ENCODE measurements around the gene CYREN. TPM values are rescaled to one million over a fixed set of nuclear protein-coding genes. Genes with fewer than 3 reads are reported as not detected.

Gene CYREN
- total and polyA plus RNA-seq, 9 of the 15 experiments (the other 6 are each of a cell fraction or from before 2014, with no cell fraction given) = 13.9 to 108 (median 88.8) TPM

- TF ChIP-seq BCLAF1 (IDR thresholded peaks at IDR 0.05; ENCODE audit: borderline replicate concordance in 1 of 2, control insufficient read depth in 1 of 2, low read depth in 2 of 2, low read length in 1 of 2) = peak in 1 of 2 experiments; percentile 98; a peak in 2 of 4 replicates
- TF ChIP-seq DPF2 (IDR thresholded peaks at IDR 0.05) = peak; percentile 53; the same call in 1 of the 2 replicates
- 0 out of 4 replicates have a peak, but pooled peaks of 1 of the 2 experiments have one; percentile 30 for TF ChIP-seq CSDE1 (IDR thresholded peaks at IDR 0.05)
- TF ChIP-seq TGIF2 (CRISPR knock-in tag; IDR thresholded peaks at IDR 0.05) = peak; percentile 16; the same call in 1 of the 2 replicates
- TF ChIP-seq, protein P1, sequence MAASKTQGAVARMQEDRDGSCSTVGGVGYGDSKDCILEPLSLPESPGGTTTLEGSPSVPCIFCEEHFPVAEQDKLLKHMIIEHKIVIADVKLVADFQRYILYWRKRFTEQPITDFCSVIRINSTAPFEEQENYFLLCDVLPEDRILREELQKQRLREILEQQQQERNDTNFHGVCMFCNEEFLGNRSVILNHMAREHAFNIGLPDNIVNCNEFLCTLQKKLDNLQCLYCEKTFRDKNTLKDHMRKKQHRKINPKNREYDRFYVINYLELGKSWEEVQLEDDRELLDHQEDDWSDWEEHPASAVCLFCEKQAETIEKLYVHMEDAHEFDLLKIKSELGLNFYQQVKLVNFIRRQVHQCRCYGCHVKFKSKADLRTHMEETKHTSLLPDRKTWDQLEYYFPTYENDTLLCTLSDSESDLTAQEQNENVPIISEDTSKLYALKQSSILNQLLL (CRISPR knock-in tag; IDR thresholded peaks at IDR 0.05; ENCODE audit: borderline replicate concordance) = no peak
- TF ChIP-seq, protein P2, sequence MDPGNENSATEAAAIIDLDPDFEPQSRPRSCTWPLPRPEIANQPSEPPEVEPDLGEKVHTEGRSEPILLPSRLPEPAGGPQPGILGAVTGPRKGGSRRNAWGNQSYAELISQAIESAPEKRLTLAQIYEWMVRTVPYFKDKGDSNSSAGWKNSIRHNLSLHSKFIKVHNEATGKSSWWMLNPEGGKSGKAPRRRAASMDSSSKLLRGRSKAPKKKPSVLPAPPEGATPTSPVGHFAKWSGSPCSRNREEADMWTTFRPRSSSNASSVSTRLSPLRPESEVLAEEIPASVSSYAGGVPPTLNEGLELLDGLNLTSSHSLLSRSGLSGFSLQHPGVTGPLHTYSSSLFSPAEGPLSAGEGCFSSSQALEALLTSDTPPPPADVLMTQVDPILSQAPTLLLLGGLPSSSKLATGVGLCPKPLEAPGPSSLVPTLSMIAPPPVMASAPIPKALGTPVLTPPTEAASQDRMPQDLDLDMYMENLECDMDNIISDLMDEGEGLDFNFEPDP (CRISPR knock-in tag; IDR thresholded peaks at IDR 0.05) = peak; percentile 86; the same call in 1 of the 2 replicates
- TF ChIP-seq BRD4 (IDR thresholded peaks at IDR 0.05) = peak; percentile 86; the same call in 1 of the 2 replicates
- TF ChIP-seq CTBP1 (IDR thresholded peaks at IDR 0.05; ENCODE audit: borderline replicate concordance) = peak; percentile 95
- no peak for TF ChIP-seq HNRNPUL1 (IDR thresholded peaks at IDR 0.05; ENCODE audit: low read length)
- TF ChIP-seq SP1 (CRISPR knock-in tag; IDR thresholded peaks at IDR 0.05) = peak; percentile 97
- TF ChIP-seq, protein P3, sequence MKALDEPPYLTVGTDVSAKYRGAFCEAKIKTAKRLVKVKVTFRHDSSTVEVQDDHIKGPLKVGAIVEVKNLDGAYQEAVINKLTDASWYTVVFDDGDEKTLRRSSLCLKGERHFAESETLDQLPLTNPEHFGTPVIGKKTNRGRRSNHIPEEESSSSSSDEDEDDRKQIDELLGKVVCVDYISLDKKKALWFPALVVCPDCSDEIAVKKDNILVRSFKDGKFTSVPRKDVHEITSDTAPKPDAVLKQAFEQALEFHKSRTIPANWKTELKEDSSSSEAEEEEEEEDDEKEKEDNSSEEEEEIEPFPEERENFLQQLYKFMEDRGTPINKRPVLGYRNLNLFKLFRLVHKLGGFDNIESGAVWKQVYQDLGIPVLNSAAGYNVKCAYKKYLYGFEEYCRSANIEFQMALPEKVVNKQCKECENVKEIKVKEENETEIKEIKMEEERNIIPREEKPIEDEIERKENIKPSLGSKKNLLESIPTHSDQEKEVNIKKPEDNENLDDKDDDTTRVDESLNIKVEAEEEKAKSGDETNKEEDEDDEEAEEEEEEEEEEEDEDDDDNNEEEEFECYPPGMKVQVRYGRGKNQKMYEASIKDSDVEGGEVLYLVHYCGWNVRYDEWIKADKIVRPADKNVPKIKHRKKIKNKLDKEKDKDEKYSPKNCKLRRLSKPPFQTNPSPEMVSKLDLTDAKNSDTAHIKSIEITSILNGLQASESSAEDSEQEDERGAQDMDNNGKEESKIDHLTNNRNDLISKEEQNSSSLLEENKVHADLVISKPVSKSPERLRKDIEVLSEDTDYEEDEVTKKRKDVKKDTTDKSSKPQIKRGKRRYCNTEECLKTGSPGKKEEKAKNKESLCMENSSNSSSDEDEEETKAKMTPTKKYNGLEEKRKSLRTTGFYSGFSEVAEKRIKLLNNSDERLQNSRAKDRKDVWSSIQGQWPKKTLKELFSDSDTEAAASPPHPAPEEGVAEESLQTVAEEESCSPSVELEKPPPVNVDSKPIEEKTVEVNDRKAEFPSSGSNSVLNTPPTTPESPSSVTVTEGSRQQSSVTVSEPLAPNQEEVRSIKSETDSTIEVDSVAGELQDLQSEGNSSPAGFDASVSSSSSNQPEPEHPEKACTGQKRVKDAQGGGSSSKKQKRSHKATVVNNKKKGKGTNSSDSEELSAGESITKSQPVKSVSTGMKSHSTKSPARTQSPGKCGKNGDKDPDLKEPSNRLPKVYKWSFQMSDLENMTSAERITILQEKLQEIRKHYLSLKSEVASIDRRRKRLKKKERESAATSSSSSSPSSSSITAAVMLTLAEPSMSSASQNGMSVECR (CRISPR knock-in tag; IDR thresholded peaks at IDR 0.05) = peak; percentile 95
- TF ChIP-seq RHOXF2B (CRISPR knock-in tag; conservative IDR thresholded peaks at IDR 0.05) = 0 out of 2 replicates have a peak, but pooled peaks have one; percentile 5
- TF ChIP-seq EWSR1 (IDR thresholded peaks at IDR 0.05; ENCODE audit: borderline replicate concordance, low read depth, partially characterized antibody) = no peak
- no peak for TF ChIP-seq HMBOX1 (IDR thresholded peaks at IDR 0.05)
- no peak; the same call in 1 of the 2 replicates for TF ChIP-seq SNIP1 (IDR thresholded peaks at IDR 0.05; ENCODE audit: low read depth)
- no peak for TF ChIP-seq ESRRB (CRISPR knock-in tag; IDR thresholded peaks at IDR 0.05; ENCODE audit: borderline replicate concordance)
These were observed at the start of gene CYREN (continued) for GRCh38 chr7:135170274-135170997.
